Progenitor cell of endocrine pancreas (in vitro differentiated cells): ENCODE results near the gene PPP3CA. TPM values are rescaled to one million over a fixed set of nuclear protein-coding genes. Genes with fewer than 3 reads are reported as not detected.

Source experiments
- DNase-seq: peaks from one replicate; pipeline ENCODE4 v3.0.0; 2021; ENCODE audit warnings: low spot score; ENCODE audit not compliant: unreplicated experiment
- H3K27ac Mint-ChIP-seq: 2 replicates; pipeline ENCODE4 v1.8.0; 2021; ENCODE audit warnings: mild to moderate bottlenecking, moderate library complexity, mixed read lengths
- H3K27me3 Mint-ChIP-seq: 2 replicates; pipeline ENCODE4 v1.8.0; 2021; ENCODE audit warnings: mixed read lengths
- H3K36me3 Mint-ChIP-seq: 2 replicates; pipeline ENCODE4 v1.8.0; 2022; ENCODE audit warnings: mixed read lengths; ENCODE audit not compliant: insufficient read depth
- H3K4me1 Mint-ChIP-seq: 2 replicates; pipeline ENCODE4 v1.8.0; 2021; ENCODE audit warnings: low read depth, mixed read lengths
- H3K4me3 Mint-ChIP-seq: 2 replicates; pipeline ENCODE4 v1.8.0; 2021; ENCODE audit warnings: low read depth, mild to moderate bottlenecking, moderate library complexity, mixed read lengths
- H3K9me3 Mint-ChIP-seq: 2 replicates; pipeline ENCODE4 v1.8.0; 2021; ENCODE audit warnings: low read depth, mixed read lengths
- CTCF ChIP-seq: fragments of 200-600 bp; sonication (generic); IDR thresholded peaks from one replicate; pipeline ENCODE4 v1.5.0; 2021; ENCODE audit warnings: antibody characterized with exemption, mild to moderate bottlenecking; ENCODE audit not compliant: unreplicated experiment
- total RNA-seq: library from RNA; stranded (reverse); gene quantifications from 2 replicates; pipeline ENCODE4 v1.2.1, GENCODE V29; 2021

Gene PPP3CA
- total RNA-seq, 1 donor from 2014 or later, result 22.5 TPM

GRCh38 chr4:101190751-101191150 is 156.6 kb downstream of the PPP3CA start:
- DNase-seq, result no peak
- no peak for TF ChIP-seq CTCF
- Mint-ChIP-seq H3K27me3 (no peaks in the 10 kb centered on the region), H3K9me3 (no peaks in the 10 kb centered on the region), H3K27ac (no peak overlapping the region), H3K4me1 (peaks cover 17% of the 10 kb centered on the region), H3K4me3 (no peak overlapping the region), H3K36me3 (peaks cover 2% of the 10 kb centered on the region)

DNA sequence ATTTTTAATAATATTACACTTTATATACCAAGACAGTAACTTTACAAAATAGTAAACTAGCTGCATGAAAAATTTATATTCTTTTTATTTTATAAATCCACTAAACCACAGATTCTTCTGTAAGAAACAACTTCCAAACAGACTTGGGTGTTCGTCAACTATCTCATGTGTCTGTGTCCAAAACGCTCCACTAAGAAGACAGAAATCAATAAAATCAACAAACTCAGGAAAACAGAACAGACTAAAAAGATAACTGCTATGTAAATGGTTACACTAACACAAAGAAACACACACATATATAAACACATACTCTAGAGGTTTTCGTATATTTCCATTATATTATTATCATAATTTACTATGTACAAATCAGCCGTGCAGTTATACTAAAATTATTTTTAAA is 158.4 kb downstream of the PPP3CA start:
- peaks cover under 1% of the 10 kb centered on the region for H3K36me3 Mint-ChIP-seq
- H3K4me1 Mint-ChIP-seq, result peaks cover 17% of the 10 kb centered on the region
- no peak overlapping the region for H3K4me3 Mint-ChIP-seq
- no peak for TF ChIP-seq CTCF
- no peaks in the 10 kb centered on the region for H3K27me3 Mint-ChIP-seq
- DNase-seq, result no peak
- H3K9me3 Mint-ChIP-seq, result peaks cover under 1% of the 10 kb centered on the region
- no peak overlapping the region for H3K27ac Mint-ChIP-seq

- no peak for TF ChIP-seq CTCF
- Mint-ChIP-seq H3K4me3 (no peak overlapping the region), H3K36me3 (peaks cover 7% of the 10 kb centered on the region), H3K4me1 (peaks cover 17% of the 10 kb centered on the region), H3K27ac (no peak overlapping the region), H3K27me3 (no peaks in the 10 kb centered on the region), H3K9me3 (peaks cover 7% of the 10 kb centered on the region)
- no peak for DNase-seq
Observed at GRCh38 chr4:101187841-101188240, 159.5 kb downstream of the PPP3CA start.

DNA sequence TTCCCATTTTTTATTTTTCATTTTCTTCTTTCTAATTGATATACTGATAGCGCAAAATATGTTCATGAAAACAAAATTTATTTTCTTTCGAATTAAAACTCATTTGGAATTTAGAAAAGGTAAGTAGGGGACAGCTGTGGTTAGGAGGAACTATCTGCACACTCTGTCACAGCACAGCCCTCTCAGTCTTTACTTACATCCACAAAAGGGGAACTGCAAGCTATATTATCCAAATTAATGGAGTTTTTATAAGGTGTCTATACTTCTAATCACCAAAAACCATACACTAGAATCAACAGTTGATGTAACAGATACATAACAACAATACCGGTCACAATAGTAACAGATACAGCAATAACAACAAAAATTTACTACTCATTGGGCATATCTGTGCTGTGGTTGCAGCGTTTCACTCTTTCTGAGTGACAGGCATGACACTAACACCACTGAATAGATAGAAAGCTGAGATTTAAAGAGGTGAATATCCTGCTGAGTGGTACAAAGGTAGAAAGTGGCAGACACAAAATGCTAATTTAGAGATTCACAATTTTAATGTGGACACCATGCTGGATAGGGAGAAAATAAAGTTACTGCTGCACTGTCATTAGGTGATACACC is 160.7 kb downstream of the PPP3CA start:
- no peak overlapping the region for H3K27ac Mint-ChIP-seq
- H3K4me3 Mint-ChIP-seq, result no peak overlapping the region
- peaks cover 17% of the 10 kb centered on the region for H3K36me3 Mint-ChIP-seq
- DNase-seq, result no peak
- TF ChIP-seq CTCF, result no peak
- H3K9me3 Mint-ChIP-seq, result peaks cover 16% of the 10 kb centered on the region
- no peaks in the 10 kb centered on the region for H3K27me3 Mint-ChIP-seq
- peaks cover 11% of the 10 kb centered on the region for H3K4me1 Mint-ChIP-seq

DNA sequence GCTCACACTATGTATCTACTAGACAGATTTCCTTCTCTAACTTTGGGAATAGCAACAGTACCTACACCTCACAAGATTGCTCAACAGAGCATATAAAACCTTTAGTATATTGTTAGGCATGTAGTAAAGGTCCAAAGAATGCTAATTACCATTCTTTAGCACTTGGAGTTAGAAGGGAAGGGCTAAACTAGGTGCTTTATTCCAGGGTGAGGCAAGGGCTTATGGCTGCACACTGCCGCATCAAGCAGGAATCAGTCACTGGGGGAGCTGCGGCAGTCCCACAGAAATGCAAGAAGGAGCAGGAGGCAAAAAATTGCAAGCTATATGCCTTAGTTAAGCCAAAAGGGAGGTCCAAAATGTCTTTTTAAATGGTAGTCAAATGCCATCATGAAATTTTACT is 162.7 kb downstream of the PPP3CA start:
- Mint-ChIP-seq H3K27ac (no peak overlapping the region), H3K9me3 (peaks cover 16% of the 10 kb centered on the region), H3K27me3 (no peaks in the 10 kb centered on the region), H3K4me1 (peaks cover 8% of the 10 kb centered on the region), H3K36me3 (peaks cover 17% of the 10 kb centered on the region), H3K4me3 (no peak overlapping the region)
- TF ChIP-seq CTCF, result no peak
- no peak for DNase-seq
